Epithelial cell of proximal tubule (primary cell): ENCODE data around the gene NKAIN4. TPM values are rescaled to one million over a fixed set of nuclear protein-coding genes. Genes with fewer than 3 reads are reported as not detected.

ENCODE experiments used
- DNase-seq: peaks from one replicate; pipeline ENCODE4 v3.0.0-alpha.2; 2011; ENCODE audit warnings: low read depth
- H3K4me3 ChIP-seq: 2 replicates; pipeline ENCODE4 v1.5.1; 2011; ENCODE audit warnings: low read depth, mild to moderate bottlenecking, low read length
- total RNA-seq: library from RNA; depleted of rRNA; stranded (reverse); fragments of >200 nt; gene quantifications from 2 replicates; pipeline ENCODE4 v1.2.3, GENCODE V29; 2015
- TF ChIP-seq, protein P1 (sequence below): conservative IDR thresholded peaks from 2 replicates; pipeline ENCODE4 v1.5.1; 2012; ENCODE audit warnings: low read depth, mild to moderate bottlenecking, low read length

Gene NKAIN4
- total RNA-seq, 1 donor from 2014 or later, result 4.0 TPM

DNA sequence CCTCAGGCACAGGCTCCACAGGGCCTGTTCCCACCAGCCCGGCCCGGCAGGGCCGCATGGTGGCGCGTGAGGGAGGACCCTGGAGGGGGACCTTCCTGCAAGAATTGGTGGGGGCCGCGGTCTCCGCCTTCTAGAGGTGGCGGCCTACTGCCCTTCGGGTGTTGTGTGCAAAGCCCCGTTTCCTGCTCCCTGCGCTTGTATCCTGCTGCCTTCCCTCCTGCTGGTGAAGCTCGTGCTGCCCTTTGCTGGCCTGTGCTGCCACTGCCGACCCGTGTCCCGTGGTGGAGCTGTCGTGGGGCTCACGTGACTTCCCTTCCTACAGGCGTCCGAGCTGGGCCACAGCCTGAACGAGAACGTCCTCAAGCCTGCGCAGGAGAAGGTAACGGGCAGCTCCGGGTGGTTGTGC, 30.3 kb upstream of the NKAIN4 start:
- DNase-seq, result no peak
- TF ChIP-seq, protein P1, sequence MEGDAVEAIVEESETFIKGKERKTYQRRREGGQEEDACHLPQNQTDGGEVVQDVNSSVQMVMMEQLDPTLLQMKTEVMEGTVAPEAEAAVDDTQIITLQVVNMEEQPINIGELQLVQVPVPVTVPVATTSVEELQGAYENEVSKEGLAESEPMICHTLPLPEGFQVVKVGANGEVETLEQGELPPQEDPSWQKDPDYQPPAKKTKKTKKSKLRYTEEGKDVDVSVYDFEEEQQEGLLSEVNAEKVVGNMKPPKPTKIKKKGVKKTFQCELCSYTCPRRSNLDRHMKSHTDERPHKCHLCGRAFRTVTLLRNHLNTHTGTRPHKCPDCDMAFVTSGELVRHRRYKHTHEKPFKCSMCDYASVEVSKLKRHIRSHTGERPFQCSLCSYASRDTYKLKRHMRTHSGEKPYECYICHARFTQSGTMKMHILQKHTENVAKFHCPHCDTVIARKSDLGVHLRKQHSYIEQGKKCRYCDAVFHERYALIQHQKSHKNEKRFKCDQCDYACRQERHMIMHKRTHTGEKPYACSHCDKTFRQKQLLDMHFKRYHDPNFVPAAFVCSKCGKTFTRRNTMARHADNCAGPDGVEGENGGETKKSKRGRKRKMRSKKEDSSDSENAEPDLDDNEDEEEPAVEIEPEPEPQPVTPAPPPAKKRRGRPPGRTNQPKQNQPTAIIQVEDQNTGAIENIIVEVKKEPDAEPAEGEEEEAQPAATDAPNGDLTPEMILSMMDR, result no peak

DNA sequence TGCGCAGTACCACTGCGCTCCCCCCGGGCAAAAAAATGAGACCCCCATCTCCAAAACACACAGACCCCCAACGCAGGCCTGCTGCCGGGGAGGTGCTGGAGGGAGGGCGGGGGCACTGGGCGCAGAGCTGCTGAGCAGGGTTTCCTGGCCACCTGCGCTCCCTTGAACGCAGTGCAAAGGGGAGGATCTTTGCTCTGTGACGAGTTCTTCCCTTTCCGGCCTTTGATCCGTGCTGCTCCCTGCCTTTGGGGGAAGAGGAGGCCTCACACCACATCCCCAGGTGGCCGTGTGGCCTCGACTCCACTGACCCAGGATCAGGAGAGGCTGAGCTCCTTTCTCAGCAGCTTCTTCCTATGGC, 29.8 kb upstream of the NKAIN4 start:
- H3K4me3 ChIP-seq, result no peak overlapping the region
- TF ChIP-seq, protein P1, result no peak
- DNase-seq, result no peak

More for the DNA sequence above, 30.3 kb upstream of the NKAIN4 start:
- H3K4me3 ChIP-seq, result no peak overlapping the region

DNA sequence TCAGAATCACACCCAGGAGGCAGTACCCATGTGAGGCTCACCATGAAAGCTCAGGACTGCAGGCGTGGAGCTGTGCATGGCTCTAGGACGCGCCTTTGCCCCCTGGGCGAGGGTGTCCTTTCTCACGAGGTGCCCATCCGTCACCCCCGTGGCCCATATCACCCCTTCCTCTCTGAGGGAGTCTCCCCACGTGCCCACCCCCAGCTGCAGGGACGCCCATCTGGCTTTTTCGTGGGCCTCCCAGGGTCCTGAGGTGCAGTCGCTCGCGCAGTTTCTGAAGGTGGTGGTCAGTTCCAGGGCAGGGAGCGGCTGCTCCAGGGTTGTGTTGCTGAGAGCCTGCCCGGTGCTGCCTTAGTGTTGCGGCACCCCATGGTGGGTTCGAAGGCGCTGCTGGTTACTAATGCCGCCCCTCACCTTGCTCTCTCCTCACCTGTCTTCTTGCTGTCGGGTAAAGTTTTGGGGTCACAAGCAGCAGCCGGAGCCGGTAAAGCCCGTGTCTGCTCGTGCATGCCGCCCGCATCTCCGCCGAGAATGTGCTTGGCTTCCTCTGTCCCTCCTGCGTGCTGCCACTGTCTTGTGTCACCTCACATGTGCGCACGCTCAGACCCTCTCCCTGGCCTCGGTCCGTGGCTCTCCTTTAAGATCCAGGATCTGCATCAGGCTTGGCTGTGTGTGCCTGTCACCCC, 29.3 kb upstream of the NKAIN4 start:
- no peak for DNase-seq
- TF ChIP-seq, protein P1, result no peak
- H3K4me3 ChIP-seq, result no peak overlapping the region

DNA sequence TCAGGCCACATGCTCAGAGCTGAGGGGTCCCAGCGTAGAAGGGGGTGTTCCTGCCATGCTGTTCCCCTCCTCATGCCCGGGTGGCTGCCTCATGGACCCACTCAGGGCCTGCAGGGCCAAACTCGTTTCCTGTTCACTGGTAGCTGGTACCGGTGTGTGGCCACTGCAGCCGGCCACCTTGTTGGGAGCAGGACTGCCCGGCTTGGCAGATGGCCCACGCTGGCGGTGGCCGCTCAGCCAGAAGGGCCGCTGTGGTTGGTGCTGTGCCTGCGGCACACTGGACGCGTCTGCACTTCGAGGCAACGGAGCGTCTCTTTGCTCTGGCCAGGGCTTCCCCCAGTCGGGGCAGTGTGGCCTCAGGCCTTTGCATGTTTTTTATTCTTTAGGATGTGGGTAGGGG, 28.7 kb upstream of the NKAIN4 start:
- TF ChIP-seq, protein P1, result no peak
- DNase-seq, result no peak
- no peak overlapping the region for H3K4me3 ChIP-seq

DNA sequence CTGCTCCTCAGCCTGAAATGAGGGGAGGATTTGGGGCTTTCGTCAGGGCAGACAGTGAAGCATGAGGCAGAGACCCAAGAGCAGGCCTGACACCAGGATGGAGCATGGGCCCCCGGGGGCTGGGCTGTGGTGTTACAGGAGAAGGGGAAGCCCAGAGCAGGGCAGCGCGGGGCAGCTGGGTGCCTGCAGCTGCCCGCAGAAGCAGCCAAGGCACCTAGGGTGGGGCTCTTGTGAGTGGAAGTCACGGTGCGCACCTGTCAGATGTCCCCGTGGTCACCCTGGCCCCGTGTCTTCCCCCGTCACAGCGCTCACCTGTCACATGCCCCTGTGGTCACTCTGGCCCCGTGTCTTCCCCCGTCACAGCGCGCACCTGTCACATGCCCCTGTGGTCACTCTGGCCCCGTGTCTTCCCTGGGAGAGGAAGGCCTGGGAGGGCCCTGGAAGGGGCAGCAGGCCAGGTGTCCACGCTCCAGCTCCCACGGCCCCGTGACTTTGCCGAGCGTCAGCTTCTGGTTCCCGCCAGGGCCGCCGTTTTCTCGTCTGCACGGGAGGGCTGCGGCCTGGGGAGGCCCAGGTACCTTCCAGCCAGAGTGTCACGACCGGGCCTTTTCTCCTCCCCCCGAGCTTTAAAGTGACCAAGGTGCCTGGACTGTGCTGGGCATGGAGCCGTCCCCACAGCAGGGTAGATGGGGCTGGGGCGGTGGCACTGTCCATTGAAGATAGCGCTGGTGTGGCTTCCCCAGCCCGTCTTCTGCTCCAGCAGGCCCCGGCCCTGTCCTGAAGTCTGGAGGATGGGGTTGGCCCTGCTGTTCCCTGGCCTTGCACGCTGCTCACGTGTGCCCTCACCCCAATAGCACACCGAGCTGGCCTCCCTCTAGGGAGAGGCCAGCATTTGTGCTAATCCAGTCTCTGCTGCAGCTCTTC, 27.7 kb upstream of the NKAIN4 start:
- TF ChIP-seq, protein P1, result no peak
- no peak overlapping the region for H3K4me3 ChIP-seq
- no peak for DNase-seq

DNA sequence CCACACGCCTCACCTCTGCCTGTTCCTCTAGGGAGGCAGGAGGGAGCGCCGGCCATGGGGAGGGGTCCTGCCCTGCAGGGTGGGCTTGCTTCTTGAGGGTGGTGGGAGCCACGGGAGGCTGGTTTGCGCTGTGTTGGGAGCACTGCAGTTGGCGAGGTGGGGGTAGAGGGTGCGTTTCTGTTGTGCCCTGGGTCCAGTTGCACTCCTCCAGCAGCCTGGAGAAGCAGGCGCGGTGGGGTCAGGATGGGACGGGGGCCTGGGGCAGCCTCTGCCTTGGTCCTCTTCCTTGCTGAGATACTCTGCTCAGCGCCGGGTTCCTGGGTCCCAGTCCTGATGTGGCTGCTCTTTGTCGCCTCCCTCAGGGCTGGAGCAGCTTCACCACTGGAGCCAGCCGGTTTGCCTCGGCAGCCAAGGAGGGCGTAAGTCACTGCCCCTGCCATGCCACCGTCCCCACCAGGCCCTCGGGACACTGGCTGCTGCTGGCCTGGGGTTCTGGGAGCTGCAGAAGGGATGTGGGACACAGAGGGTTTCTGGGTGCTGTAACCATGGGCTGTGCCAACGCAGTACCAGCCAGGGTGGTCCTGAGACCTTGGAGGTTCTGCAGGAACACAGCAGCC, 26.8 kb upstream of the NKAIN4 start:
- H3K4me3 ChIP-seq, result no peak overlapping the region
- TF ChIP-seq, protein P1, result peak; percentile 50
- no peak for DNase-seq
